Measurements from ENCODE around the gene KLHL22.
A peak's percentile ranks its signal among the peaks of the same experiment; 100 is the strongest.
"Not testable (repeated sequence)": the region's sequence is repeated elsewhere in the genome, so short reads cannot be mapped to it uniquely, and the experiment has no call there.

The KLHL22 gene

DNA sequence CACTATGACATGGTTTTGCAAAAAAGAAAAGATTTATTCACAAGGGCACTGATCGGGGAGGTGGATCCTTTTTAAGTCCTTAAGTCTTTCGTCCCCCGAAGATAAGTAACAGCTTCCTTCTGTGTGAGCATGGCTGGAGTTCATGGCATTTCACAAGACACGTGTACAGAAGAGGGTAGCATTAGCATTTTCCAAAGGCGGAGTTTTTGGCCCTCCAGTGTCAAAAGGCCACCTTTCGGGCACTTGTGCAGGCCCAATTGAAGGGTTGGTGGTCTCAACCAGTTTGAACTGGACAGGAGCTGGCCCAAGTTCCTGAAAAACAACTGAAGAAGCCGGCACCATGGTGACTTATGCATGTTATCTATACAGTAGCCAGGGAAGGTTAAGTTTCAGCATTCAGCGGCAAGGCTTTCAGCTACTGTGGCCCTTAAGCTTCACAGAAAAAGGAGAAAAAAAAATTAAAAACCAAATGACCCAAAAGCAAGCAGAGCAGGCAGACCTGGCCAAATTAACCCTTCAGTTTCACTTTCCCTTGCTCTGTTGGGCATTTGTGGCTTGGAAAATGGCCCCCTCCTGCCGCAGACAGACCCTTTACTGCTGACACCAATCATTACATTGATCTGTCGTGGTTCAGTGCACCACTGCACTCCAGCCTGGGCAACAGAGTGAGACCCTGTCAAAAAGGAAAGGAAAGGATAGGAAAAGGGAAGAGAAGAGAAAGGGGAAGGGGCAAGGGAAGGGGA is 83.0 kb downstream of the KLHL22 start:
- H3K4me3 ChIP-seq: no peak overlapping the region
- TF ChIP-seq CTCF (IDR thresholded peaks at IDR 0.05): no peak
- no peak for DNase-seq (ENCODE audit: low spot score)
- H3K27ac ChIP-seq: no peak overlapping the region

DNA sequence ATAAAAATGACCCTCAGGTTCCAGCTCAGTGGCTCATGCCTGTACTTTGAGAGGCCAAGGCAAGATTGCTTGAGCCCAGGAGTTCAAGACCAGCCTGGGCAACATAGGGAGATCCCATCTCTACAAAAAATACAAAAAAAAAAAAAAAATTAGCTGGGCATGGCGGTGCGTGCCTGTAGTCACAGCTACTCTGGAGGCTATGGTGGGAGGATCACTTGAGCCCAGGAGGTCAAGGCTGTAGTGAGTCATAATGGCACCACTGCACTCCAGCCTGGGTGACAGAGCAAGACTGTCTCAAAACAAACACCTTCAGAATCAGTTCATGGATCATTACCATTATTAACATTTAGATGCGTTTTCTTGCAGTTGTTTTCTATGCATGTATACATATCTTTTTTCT is 86.2 kb downstream of the KLHL22 start:
- H3K27ac ChIP-seq, H3K4me3 ChIP-seq: not testable (repeated sequence)
- peak; percentile 12 for DNase-seq (ENCODE audit: low spot score)

- Histone ChIP-seq H3K4me3 (no peak overlapping the region), H3K27ac (no peak overlapping the region)
- peak; percentile 50 for DNase-seq (ENCODE audit: low spot score)
- no peak for TF ChIP-seq CTCF (IDR thresholded peaks at IDR 0.05)
Observed at GRCh38 chr22:20408891-20409290, 86.7 kb downstream of the KLHL22 start.

- no peak overlapping the region for H3K27ac ChIP-seq
- no peak for TF ChIP-seq CTCF (IDR thresholded peaks at IDR 0.05)
- DNase-seq (ENCODE audit: low spot score): peak; percentile 64
- no peak overlapping the region for H3K4me3 ChIP-seq
Observed at GRCh38 chr22:20407829-20408228, 87.8 kb downstream of the KLHL22 start.

DNA sequence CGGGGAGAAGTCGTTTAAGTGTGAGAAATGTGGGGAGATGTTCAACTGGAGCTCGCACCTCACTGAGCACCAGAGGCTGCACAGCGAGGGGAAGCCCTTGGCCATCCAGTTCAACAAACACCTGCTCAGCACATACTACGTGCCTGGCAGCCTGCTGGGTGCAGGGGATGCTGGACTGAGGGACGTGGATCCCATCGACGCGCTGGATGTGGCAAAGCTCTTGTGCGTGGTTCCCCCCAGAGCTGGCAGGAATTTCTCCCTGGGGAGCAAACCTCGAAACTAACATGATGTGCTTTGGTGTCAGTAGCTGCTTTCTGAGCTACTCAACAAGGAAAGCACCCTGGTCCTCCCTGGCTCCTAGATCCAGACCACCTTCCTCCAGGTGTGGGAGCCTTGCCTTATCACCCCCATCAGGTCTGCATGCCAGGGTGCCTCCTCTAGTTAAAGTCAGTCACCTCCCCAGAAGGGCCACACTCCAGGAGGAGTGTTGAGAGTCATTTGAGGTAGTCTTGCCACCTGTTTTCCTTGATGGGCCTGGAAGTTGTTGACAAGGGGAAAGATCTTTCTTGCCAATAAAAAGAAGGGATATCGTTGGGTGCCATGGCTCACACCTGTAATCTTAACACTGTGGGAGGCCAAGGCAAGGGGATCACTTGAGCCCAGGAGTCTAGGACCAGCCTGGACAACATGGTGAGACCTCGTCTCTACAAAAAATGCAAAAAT is 88.7 kb downstream of the KLHL22 start:
- no peak overlapping the region for H3K27ac ChIP-seq
- DNase-seq (ENCODE audit: low spot score): peak; percentile 38
- no peak for TF ChIP-seq CTCF (IDR thresholded peaks at IDR 0.05)
- no peak overlapping the region for H3K4me3 ChIP-seq

DNA sequence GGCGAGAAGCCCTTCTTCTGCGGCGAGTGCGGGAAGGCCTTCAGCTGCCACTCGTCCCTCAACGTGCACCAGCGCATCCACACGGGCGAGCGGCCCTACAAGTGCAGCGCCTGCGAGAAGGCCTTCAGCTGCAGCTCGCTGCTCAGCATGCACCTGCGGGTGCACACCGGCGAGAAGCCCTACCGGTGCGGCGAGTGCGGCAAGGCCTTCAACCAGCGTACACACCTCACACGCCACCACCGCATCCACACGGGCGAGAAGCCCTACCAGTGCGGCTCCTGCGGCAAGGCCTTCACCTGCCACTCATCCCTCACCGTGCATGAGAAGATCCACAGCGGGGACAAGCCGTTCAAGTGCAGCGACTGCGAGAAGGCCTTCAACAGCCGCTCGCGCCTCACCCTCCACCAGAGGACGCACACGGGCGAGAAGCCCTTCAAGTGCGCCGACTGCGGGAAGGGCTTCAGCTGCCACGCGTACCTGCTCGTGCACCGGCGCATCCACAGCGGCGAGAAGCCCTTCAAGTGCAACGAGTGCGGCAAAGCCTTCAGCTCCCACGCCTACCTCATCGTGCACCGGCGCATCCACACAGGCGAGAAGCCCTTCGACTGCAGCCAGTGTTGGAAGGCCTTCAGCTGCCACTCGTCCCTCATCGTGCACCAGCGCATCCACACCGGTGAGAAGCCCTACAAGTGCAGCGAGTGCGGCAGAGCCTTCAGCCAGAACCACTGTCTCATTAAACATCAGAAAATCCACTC is 89.5 kb downstream of the KLHL22 start:
- peak; percentile 68 for DNase-seq (ENCODE audit: low spot score)
- no peak overlapping the region for H3K27ac ChIP-seq
- TF ChIP-seq CTCF (IDR thresholded peaks at IDR 0.05): no peak
- H3K4me3 ChIP-seq: no peak overlapping the region

GRCh38 chr22:20405291-20405930 is 90.2 kb downstream of the KLHL22 start:
- H3K27ac ChIP-seq: no peak overlapping the region
- no peak overlapping the region for H3K4me3 ChIP-seq
- no peak for TF ChIP-seq CTCF (IDR thresholded peaks at IDR 0.05)
- peak; percentile 60 for DNase-seq (ENCODE audit: low spot score)

All from coronary artery (tissue), 2 donors.